DND-41 (cell line): ENCODE measurements around the gene CDHR1.

Experiments
- CTCF ChIP-seq: IDR thresholded peaks from 2 replicates; pipeline ENCODE4 v1.5.1; 2012; ENCODE audit warnings: borderline replicate concordance, low read length, moderate library complexity, mild to moderate bottlenecking; ENCODE audit not compliant: poor library complexity, severe bottlenecking; ENCODE audit errors: extremely low read depth
- EZH2 ChIP-seq: IDR thresholded peaks from 3 replicates; pipeline ENCODE4 v1.6.1; 2012; ENCODE audit warnings: borderline replicate concordance, low read depth, mild to moderate bottlenecking, moderate library complexity, low read length, inconsistent platforms; ENCODE audit not compliant: severe bottlenecking

GRCh38 chr10:84230359-84230758 is 36.0 kb downstream of the CDHR1 start:
- TF ChIP-seq CTCF (no peak), EZH2 (no peak)
